Activated CD4-positive, alpha-beta T cell treated with anti-CD3 and anti-CD28 coated beads for 48 hours (primary cell): ENCODE results near the gene RBMX2.
"Not testable (repeated sequence)": the region's sequence is repeated elsewhere in the genome, so short reads cannot be mapped to it uniquely, and the experiment has no call there.

Experiments
- DNase-seq: peaks from one replicate; pipeline ENCODE4 v3.0.0-alpha.2; 2020

The RBMX2 gene

DNA sequence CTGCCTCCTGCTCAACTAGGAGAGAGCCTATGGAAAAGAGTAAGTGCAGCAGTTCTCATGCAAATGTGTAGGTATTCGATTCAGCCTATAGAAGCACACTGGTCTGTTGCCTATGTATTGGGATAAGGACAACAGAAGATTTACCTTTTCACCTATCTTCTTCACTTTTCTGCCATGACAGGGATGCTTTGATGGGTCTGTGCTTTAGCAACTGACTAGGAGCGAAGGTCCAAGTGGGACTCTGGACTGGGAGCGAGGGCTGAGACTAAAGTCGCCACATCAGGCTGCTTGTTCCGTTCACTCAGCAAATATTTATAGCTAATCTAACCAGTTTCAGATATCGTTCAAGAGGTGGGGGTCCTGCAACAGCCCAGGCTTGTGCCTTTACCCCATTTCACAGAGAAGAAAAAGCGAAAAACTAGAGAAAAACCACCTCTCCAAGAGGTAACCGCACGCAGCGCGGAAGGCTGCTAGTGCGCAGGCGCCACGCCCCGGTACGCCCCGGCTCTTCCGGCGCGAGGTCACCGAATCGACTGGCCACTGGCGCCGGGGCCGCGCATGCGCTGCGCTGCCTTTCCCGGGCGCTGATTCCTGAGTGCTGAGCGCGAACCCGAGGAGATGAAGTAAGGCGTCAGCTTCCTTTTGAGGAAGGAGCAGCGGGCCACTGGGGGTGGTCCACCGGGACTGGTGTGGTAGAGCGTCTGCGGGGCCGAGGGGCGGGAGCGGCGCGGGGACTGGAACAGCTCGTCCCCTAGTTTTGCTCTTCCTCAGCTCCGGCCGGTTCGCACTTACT is at the start of gene RBMX2:
TSS of gene RBMX2 (plus strand) at position 573 of the 793 bp plus-strand sequence. CDS start at position 619, 46 bp downstream.
- peak; percentile 71 for DNase-seq

- DNase-seq = not testable (repeated sequence)
These were observed 49.7 kb upstream of the RBMX2 start for GRCh38 chrX:130352050-130352449.

DNA sequence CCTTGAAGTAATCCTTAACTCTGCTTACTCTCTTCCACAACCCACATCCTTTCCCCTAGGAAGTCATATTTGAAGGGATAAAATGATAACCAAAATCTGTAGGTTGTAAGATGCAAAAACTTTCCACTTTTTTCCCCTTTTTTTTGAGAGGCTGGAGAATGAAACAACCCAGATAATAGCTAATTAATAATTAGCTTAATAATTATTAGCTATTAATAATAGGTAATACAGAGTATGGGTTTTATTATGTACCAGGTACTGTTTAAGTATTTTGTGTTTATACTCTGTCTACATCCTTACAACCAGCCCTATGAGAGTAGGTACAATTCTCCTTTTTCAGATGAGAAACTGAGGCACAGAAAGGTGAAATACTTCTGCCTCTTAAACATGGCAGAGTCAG is 25.7 kb upstream of the RBMX2 start:
- no peak for DNase-seq

DNA sequence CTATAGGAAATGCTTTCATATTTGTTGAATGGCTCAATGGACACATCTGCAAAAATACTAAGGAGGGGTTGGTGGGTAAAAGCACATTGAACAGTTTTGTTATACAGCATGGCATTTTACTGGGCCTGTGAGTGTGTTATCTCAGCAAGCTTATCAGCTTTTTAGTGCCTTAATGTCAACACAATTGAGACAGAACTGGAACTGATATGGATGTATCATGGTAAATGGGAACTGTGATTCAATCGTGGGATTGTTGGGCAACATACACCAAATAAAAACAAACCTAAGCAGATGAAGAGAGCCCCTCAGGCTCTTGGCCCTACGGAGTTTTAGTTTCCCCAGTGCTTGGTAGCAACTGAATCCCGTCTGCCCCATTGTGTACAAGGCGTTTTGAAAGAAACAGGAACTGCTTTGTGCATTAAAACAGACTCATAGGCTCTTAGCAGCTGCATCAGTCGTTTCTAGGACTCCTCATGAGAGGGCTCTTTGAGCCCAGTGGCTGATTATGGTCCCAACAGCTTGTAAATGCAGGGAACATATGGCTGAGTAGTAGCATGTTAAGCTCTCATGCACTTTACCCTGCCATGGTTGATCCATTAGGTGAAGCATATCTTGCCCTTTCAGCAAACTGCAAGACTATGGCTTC is 23.6 kb upstream of the RBMX2 start:
- no peak for DNase-seq

DNA sequence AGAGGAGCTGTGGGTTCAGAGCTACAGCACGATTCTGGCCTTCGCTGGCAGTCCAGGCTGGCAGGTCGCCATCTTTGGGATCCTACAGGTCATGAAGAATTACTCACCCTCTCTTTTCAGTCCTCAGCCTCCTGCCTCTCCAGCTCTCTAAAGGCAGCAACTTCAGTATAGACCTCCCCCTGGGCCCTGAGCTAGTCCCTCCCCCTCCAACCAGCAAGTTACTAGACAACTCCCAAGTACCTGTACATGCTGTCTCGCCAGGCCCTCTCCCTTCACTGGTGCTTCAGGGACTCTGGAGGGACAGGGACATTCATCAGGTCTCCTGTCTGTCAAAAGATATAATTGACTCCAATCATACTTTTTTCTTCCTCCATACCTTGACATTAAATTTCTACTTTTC is 16.3 kb upstream of the RBMX2 start, which contains the start of gene GPR119:
TSS of gene GPR119 (minus strand) at position 155 of the 400 bp plus-strand sequence. CDS start 227 bp downstream, outside the sequence.
- DNase-seq = no peak

DNA sequence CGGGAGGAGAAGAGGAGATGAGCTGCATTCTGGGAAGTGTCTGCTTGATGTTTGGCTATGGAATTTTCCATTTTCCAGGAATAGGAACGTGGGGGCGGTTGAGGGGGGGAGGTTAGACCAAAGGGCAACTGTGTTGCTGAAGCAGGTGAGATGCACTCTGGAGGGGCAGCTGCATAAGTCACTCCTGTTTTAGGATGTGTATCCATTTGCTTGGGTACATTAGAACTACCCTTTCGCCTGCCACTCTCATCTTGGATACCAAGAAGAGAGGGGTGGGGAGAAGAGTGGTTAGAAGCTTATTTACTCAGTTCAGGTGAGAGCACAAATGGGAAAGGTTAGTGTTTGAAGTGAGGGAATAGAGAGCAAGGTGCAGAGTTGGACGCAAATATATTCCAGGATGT is 15.4 kb upstream of the RBMX2 start:
- DNase-seq = no peak

GRCh38 chrX:130393451-130394074 is 8.2 kb upstream of the RBMX2 start:
- peak; percentile 6 for DNase-seq

DNA sequence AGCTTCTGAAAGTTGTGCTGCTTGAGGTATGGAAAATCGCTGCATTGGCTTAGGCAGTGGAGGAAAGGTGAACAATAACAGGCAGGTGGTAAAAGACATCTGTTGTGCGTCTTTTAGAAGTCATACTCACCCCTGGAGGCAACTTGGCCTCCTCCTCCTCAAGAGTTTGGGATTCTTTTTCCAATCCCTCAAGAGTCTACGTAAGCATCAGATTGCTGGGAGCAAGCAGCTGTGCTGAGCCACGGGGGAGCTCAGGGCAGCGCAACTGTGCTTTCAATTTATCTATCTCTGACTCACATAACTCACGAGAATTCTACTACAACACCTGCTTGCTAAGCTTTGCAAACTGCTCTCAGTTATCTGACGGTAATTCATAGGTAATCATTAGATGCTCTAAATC is 6.4 kb upstream of the RBMX2 start:
- DNase-seq = no peak

- no peak for DNase-seq
These were observed 459 bp downstream of the RBMX2 start for GRCh38 chrX:130402208-130402684.

GRCh38 chrX:130413415-130413814 is 11.6 kb downstream of the RBMX2 start:
- DNase-seq = no peak

DNA sequence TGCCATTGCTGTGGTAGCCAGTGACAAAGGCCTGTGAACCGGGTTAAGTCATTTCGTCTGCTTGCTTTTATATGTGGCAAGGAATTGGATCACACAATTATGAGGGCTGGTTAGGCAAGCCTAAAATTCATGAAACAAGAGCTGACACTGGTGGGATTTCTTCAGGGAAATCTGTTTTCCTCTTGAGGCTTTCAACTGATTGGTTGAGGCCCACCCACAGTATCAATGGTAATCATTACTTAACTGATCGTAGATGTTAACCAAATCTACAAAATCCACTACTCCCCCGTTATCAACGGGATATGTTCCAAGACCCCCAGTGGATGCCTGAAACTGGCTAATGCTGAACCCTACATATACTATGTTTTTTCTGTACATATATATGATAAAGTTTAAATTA is 13.0 kb downstream of the RBMX2 start:
- no peak for DNase-seq

- DNase-seq = no peak
These were observed 13.4 kb downstream of the RBMX2 start for GRCh38 chrX:130415201-130415600.

DNA sequence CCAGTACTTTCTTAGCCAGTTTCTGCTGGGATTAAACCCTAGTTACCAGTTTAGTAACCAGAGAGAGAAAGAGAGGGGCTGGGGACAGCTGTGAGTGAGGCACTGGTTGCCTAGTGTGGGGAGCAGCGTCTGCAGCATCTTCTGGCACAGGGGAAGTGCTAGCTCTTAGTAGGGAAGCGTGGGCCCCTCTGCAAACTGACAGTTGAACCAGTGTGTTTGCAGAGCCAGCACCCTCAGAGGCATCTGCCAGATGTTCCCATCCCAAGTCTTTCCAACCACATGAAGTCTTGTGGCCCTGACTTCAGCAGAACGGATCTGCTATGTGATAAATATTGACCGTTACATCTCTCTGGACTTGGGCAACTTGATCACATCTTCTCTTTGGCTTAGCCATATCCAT is 15.0 kb downstream of the RBMX2 start:
- no peak for DNase-seq

GRCh38 chrX:130418066-130418465 is 16.3 kb downstream of the RBMX2 start:
- no peak for DNase-seq

- no peak for DNase-seq
These were observed 17.0 kb downstream of the RBMX2 start for GRCh38 chrX:130418740-130419139.

DNA sequence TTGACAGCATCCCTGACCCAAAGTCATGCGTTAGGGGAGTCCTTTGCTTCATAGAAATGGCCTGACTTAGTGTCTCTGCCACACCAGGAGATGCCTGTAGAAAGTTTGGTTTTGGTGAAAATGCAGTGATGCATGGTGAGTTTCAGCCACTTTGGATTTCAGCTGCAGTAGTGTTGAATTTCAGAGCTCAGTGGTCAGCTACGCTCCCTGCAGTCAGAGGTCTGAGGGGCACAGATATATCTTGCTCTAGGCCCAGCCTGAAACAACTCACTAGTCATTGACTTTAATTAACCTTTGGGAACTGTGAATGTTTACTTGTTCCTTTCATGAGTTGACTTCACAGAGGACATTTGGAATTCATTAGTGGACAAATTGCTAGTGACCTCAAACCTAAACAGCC is 17.5 kb downstream of the RBMX2 start:
- DNase-seq = no peak

DNA sequence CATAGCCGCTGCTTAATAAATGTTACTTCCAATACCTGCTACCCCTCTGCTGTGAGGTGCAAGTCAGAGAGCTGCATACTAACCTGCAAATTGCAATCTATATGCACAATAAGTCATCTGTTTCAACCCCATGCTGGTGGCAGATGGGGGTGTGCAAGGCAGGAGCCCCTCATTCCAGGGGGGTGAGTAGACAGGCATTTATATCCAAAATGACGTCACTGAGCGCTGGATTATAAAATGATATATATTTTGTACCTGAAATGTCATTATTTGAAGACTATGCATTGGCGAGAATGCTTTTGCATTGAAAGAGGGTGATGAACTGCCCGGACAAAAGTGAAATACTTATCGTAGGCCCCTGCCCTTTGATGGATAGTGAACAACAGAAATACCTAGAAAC is 24.7 kb downstream of the RBMX2 start:
- no peak for DNase-seq

GRCh38 chrX:130429236-130429635 is 27.4 kb downstream of the RBMX2 start:
- not testable (repeated sequence) for DNase-seq

GRCh38 chrX:130435937-130436336 is 34.1 kb downstream of the RBMX2 start:
- no peak for DNase-seq

DNA sequence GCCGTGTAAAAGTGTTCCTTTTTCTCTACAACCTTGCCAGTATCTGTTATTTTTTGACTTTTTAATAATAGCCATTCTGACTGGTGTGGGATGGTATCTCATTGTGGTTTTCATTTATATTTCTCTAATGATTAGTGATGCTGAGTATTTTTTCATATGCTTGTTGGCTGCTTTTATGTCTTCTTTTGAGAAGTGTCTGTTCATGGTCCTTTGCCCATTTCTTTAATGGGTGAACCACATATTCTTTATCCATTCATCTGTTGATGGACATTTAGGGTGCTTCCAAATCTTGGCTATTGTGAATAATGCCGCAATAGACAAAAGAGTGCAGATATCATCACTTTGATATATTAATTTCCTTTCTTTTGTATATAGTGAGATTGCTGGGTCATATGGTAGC is 36.2 kb downstream of the RBMX2 start:
- not testable (repeated sequence) for DNase-seq

DNA sequence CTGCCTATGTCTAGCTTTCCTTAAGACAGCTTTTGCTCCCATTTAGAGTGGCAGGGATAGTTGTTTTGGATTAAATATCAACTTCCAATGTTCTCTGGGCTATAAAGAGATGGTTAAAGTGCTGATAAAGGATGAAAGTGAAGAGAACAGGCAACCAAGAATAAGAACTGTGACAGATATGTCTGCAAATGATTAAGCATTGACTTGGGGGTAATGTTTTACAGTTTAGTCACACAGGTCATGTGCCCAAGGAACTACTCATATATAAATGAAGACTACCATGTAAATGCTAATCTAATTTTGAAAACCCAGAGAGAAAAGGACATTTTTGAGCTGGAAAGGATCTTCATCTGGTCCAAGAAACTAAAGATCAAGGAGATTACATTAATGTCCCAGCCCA is 42.1 kb downstream of the RBMX2 start:
- no peak for DNase-seq

DNA sequence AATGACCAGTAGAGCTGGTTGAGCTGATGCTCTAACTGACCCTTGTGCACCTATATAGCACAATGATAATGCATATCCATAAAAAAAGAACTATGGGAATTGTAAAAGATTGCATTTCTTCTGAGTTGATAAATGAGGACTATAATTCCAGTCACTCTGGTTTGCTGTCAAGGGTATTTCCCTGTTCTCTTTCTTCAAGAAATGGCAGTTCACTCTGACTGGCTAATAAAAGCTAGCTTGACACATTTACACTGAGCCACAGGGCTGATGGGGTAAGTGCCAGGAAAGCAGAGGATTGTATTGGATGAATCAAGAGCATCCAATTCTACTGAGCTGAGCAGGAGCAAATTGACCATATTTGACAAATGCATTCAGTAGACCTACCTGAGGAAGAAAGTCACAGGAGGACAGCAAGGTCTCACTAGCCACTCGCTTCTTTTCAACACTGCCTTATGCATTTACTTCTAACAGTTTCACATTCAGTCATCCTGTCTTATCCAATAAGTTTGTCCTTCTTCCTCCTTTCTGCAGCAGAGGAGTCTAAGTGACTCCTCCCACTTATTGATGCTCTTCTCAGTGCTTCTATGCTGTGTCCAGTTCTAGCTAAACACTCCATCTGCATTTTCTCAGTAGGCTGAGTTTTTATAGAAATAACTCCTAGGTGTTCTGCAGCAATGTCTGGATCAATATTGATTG is 43.0 kb downstream of the RBMX2 start:
- no peak for DNase-seq

DNA sequence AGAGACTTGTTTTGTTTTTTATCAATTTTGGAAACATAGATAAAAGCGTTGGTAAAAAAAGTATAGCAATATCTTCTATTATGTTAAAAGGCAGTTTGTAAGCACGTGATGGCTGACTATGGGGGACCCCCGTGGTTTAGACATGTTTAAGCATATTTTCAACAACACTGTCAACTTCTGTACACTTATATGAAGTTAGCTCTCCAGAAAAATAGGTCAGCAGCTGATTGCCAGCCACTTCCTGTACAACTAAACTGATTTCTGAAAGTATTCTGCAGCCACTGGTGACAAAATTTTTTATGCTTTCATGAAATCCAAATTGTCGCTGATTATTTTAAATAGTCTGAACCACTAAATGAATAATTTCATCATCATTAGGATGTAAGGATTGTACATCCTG is 45.2 kb downstream of the RBMX2 start:
- no peak for DNase-seq
